Measurements from ENCODE around the gene ZNF592.

ZNF592 gene

DNA sequence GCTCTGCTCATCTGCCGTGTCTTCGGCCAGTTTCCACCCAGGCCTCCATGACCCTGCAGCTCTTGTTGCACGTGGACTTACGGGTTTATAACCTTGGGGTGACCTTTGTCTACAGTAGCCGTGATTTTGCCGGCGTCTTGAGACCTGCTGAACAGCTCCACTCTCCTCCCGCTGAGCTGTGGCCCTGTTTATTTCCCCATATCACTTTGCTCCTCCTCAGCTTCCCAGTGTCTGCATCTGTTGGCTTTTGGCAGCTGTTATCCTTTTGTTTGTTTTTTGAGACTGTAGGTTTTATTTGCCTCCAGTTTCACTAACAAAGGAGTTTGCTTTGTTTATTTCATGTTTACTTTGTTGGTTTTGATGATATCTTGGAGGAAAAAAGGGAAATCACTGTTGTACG is 106.7 kb downstream of the ZNF592 start:
- H3K27me3 ChIP-seq (ENCODE audit: insufficient read depth, low read length), result no peaks in the 10 kb centered on the region
- H2AFZ ChIP-seq (ENCODE audit: low read depth, low read length), result no peak overlapping the region
- no peak overlapping the region for H3K4me3 ChIP-seq (ENCODE audit: low read length)
- no peaks in the 10 kb centered on the region for H3K36me3 ChIP-seq (ENCODE audit: insufficient read depth, low read length)
- H3K4me1 ChIP-seq (ENCODE audit: insufficient read depth, low read length), result no peaks in the 10 kb centered on the region
- no peaks in the 10 kb centered on the region for H3K9me3 ChIP-seq (ENCODE audit: low read length)

DNA sequence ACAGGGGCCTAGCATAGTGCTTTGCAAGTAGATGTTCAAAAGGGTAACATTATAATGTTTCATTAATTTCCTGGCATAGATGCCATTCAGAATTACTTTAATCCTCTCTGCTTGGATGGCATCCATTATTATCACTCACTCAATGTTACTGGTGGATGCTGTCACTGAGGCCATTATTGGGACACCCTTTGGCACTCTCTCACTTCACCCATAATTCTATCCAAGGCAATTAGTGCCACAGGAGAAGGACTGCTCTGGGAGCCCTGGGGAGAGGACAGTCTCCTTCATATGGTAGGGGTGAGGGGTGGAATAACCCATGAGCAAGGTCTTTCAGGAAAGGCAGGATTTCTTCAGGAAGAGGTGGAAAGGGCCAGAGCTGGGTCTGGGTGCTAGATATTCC is 107.4 kb downstream of the ZNF592 start:
- Histone ChIP-seq H3K9me3 (ENCODE audit: low read length) (no peaks in the 10 kb centered on the region), H3K4me3 (ENCODE audit: low read length) (no peak overlapping the region), H3K27me3 (ENCODE audit: insufficient read depth, low read length) (no peaks in the 10 kb centered on the region), H3K36me3 (ENCODE audit: insufficient read depth, low read length) (no peaks in the 10 kb centered on the region), H3K4me1 (ENCODE audit: insufficient read depth, low read length) (no peaks in the 10 kb centered on the region), H2AFZ (ENCODE audit: low read depth, low read length) (no peak overlapping the region)
